ENCODE measurements around the gene OTP.

DNA sequence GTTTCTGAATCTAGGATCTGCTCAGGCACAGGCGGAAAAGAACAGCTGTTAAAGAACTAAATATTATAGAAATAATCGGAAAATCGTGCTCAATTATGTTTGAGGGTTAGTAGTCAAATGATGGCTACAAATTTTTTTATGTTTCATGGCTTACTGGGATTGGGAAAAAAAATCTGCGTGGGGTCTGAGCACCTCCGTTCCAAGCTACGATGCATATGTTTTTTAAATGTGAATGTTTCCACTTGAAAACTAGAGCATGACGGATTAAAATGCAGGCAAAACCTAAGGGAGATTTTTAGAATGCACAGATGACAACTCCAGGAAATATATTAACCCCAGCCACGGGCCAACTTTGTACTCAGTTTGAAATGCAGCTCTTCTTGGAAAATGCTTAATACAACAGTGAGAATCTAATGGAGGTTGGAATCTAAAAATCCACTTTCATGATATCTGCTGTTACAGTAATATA is 5.3 kb downstream of the OTP start:
- TF ChIP-seq, protein P1, sequence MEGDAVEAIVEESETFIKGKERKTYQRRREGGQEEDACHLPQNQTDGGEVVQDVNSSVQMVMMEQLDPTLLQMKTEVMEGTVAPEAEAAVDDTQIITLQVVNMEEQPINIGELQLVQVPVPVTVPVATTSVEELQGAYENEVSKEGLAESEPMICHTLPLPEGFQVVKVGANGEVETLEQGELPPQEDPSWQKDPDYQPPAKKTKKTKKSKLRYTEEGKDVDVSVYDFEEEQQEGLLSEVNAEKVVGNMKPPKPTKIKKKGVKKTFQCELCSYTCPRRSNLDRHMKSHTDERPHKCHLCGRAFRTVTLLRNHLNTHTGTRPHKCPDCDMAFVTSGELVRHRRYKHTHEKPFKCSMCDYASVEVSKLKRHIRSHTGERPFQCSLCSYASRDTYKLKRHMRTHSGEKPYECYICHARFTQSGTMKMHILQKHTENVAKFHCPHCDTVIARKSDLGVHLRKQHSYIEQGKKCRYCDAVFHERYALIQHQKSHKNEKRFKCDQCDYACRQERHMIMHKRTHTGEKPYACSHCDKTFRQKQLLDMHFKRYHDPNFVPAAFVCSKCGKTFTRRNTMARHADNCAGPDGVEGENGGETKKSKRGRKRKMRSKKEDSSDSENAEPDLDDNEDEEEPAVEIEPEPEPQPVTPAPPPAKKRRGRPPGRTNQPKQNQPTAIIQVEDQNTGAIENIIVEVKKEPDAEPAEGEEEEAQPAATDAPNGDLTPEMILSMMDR (IDR thresholded peaks at IDR 0.05): no peak
- TF ChIP-seq POLR2AphosphoS5 (IDR thresholded peaks at IDR 0.05): no peak

Measured in breast epithelium (tissue), 3 donors.